PC-9 (cell line): ENCODE results near the gene INSM2.

ENCODE experiments used
- CTCF ChIP-seq: fragments of 200-600 bp; sonication (generic); conservative IDR thresholded peaks from 2 replicates; pipeline ENCODE4 v1.6.1; 2017; ENCODE audit warnings: mixed run types, antibody characterized with exemption, mild to moderate bottlenecking, moderate library complexity
- EZH2 ChIP-seq: fragments of 200-600 bp; sonication (generic); IDR thresholded peaks from 2 replicates; pipeline ENCODE4 v1.8.0; 2017; ENCODE audit warnings: antibody characterized with exemption, low read depth

- no peak for TF ChIP-seq CTCF
- TF ChIP-seq EZH2 = no peak
Measured at GRCh38 chr14:35492569-35493014, 41.4 kb upstream of the INSM2 start.
